Endothelial cell of umbilical vein (primary cell): ENCODE data around the gene DSE. TPM values are rescaled to one million over a fixed set of nuclear protein-coding genes. Genes with fewer than 3 reads are reported as not detected.

Experiments
- BruUV-seq: library from RNA; stranded (reverse); fragments of 400-500 nt; replicated peaks from 2 replicates; lab custom pipeline; 2021; lab: Mats Ljungman, UMichigan
- CTCF ChIA-PET: fragments of 300-600, 350-600 bp; sonication (Branson Sonifier 250); formaldehyde crosslinking; loops from one replicate; lab custom pipeline; 2021; ENCODE audit warnings: antibody characterized with exemption, inconsistent platforms; lab: Charles Lee
- POLR2A ChIA-PET: fragments of 300-600, 350-600 bp; sonication (Branson Sonifier 250); formaldehyde crosslinking; loops from one replicate; lab custom pipeline; 2021; ENCODE audit warnings: antibody characterized with exemption, inconsistent platforms; lab: Charles Lee
- DNase-seq: peaks from one replicate; pipeline ENCODE4 v3.0.0-alpha.2; 2011; ENCODE audit warnings: low read depth, low spot score
- FAIRE-seq: peaks from 2 replicates; lab custom pipeline; 2011; peaks lifted over from hg19 to GRCh38; lab: Jason Lieb, UNC
- H2AFZ ChIP-seq: 2 replicates; pipeline ENCODE4 v1.6.0; 2012; ENCODE audit warnings: low read depth, low read length, control low read depth, inconsistent platforms
- H3K27ac ChIP-seq: 2 replicates; pipeline ENCODE4 v1.5.1; 2011; ENCODE audit warnings: low read depth, mild to moderate bottlenecking, control low read depth, low read length, moderate library complexity; ENCODE audit not compliant: insufficient read depth
- H3K27me3 ChIP-seq, 2 experiments: 2 replicates each; pipeline versions ENCODE4 v1.6.0 to v1.6.1; 2011; ENCODE audit warnings: low read length in 2 of 2, mixed read lengths in 1 of 2; ENCODE audit not compliant: control insufficient read depth in 2 of 2, insufficient read depth in 2 of 2
- H3K36me3 ChIP-seq, 2 experiments: 2 replicates in 1 of 2; 3 replicates in 1 of 2; pipeline ENCODE4 v1.5.1; 2011; ENCODE audit warnings: low read length in 2 of 2, mild to moderate bottlenecking in 1 of 2, moderate library complexity in 1 of 2; ENCODE audit not compliant: control insufficient read depth in 2 of 2, insufficient read depth in 2 of 2; ENCODE audit errors: extremely low read depth in 1 of 2
- H3K4me1 ChIP-seq: 3 replicates; pipeline ENCODE4 v1.5.1; 2011; ENCODE audit warnings: mild to moderate bottlenecking, low read length; ENCODE audit not compliant: control insufficient read depth, insufficient read depth; ENCODE audit errors: extremely low read depth
- H3K4me2 ChIP-seq: 2 replicates; pipeline ENCODE4 v1.6.1; 2011; ENCODE audit warnings: low read length, control low read depth, mixed read lengths; ENCODE audit not compliant: insufficient read depth
- H3K4me3 ChIP-seq, 3 experiments: fragments of 200-600 bp in 1 of 3; sonication (generic), shearing (Covaris generic) in 1 of 3; replicated peaks in 1 of 3; 2 replicates each; pipeline ENCODE4 v1.5.1; 2011 to 2016; ENCODE audit warnings: control low read depth in 3 of 3, low read length in 3 of 3, mild to moderate bottlenecking in 2 of 3, inconsistent platforms in 1 of 3, low read depth in 1 of 3, moderate library complexity in 1 of 3; ENCODE audit not compliant: insufficient read depth in 1 of 3
- H3K79me2 ChIP-seq: 2 replicates; pipeline ENCODE4 v1.6.0; 2012; ENCODE audit warnings: low read length, inconsistent platforms; ENCODE audit not compliant: control insufficient read depth, insufficient read depth
- H3K9ac ChIP-seq: replicated peaks from 2 replicates; pipeline ENCODE3; 2011; ENCODE audit warnings: low read length, control low read depth; ENCODE audit not compliant: insufficient read depth; ENCODE audit errors: extremely low read depth
- H3K9me1 ChIP-seq: replicated peaks from 3 replicates; pipeline ENCODE4 v1.6.0; 2011; ENCODE audit warnings: mild to moderate bottlenecking, low read length; ENCODE audit not compliant: control insufficient read depth, insufficient read depth; ENCODE audit errors: extremely low read depth
- H3K9me3 ChIP-seq: replicated peaks from 2 replicates; pipeline ENCODE4 v1.5.1; 2012; ENCODE audit warnings: low read length, inconsistent platforms; ENCODE audit not compliant: control insufficient read depth, insufficient read depth
- H4K20me1 ChIP-seq: replicated peaks from 2 replicates; pipeline ENCODE3; 2011; ENCODE audit warnings: mild to moderate bottlenecking, low read length; ENCODE audit not compliant: control insufficient read depth, insufficient read depth; ENCODE audit errors: extremely low read depth
- EZH2 ChIP-seq: IDR thresholded peaks from 2 replicates; pipeline ENCODE4 v1.6.1; 2012; ENCODE audit warnings: borderline replicate concordance, low read depth, mild to moderate bottlenecking, moderate library complexity, low read length, inconsistent platforms; ENCODE audit not compliant: severe bottlenecking
- FOS ChIP-seq: IDR thresholded peaks from 2 replicates; pipeline ENCODE4 v1.6.1; 2011; ENCODE audit warnings: mild to moderate bottlenecking, low read length, moderate library complexity, borderline replicate concordance; ENCODE audit not compliant: insufficient read depth
- GATA2 ChIP-seq: IDR thresholded peaks from 2 replicates; pipeline ENCODE4 v1.7.0; 2011; ENCODE audit warnings: low read depth, mild to moderate bottlenecking, moderate library complexity, mixed read lengths, low read length; ENCODE audit not compliant: insufficient read length, insufficient read depth
- JUN ChIP-seq: IDR thresholded peaks from 2 replicates; pipeline ENCODE4 v1.6.1; 2011; ENCODE audit warnings: borderline replicate concordance, low read depth; ENCODE audit not compliant: insufficient read length, insufficient read depth
- MAX ChIP-seq: IDR thresholded peaks from 2 replicates; pipeline ENCODE4 v1.6.1; 2011; ENCODE audit not compliant: insufficient read depth, insufficient read length
- MYC ChIP-seq: IDR thresholded peaks from one replicate; pipeline ENCODE4 v1.6.1; 2011; ENCODE audit warnings: mild to moderate bottlenecking, low read depth, low read length
- POLR2A ChIP-seq: IDR thresholded peaks from 2 replicates; pipeline ENCODE4 v1.6.1; 2012; ENCODE audit warnings: low read depth, mild to moderate bottlenecking, control low read depth, low read length
- POLR2AphosphoS5 ChIP-seq: IDR thresholded peaks from 2 replicates; pipeline ENCODE4 v1.6.1; 2012; ENCODE audit warnings: low read depth, mild to moderate bottlenecking, control low read depth, low read length, moderate library complexity; ENCODE audit not compliant: insufficient read depth
- dilution Hi-C: fragments of 300-500 bp; cut with MboI; formaldehyde crosslinking; loops from one replicate; pipeline ENCODE4 v1.15.0; 2019; ENCODE audit warnings: low sequenced_read_pairs; ENCODE audit not compliant: extremely low pct_ligation_motif_present
- intact Hi-C: fragments of 100-400 bp; cut with micrococcal nuclease; formaldehyde crosslinking; loops from one replicate; pipeline ENCODE4 v1.10.0; 2022
- polyA plus RNA-seq, 4 experiments: library from polyadenylated mRNA; depleted of rRNA in 3 of 4; stranded (reverse) in 3 of 4; unstranded in 1 of 4; fragments of >200 nt; gene quantifications; 2 replicates each; pipeline versions ENCODE4 v1.2.1 to v1.2.3, GENCODE V29; 2011 to 2012; ENCODE audit warnings: missing spikeins in 1 of 4
- total RNA-seq: library from RNA; stranded (reverse); gene quantifications from 2 replicates; pipeline ENCODE4 v1.2.3, GENCODE V29; 2021
- TF ChIP-seq, protein P1 (sequence below), 2 donors: IDR thresholded peaks; 1 replicate in 1 of 2; 2 replicates in 1 of 2; pipeline ENCODE4 v1.5.1; 2011; ENCODE audit warnings: low read length in 2 of 2, mild to moderate bottlenecking in 2 of 2, moderate library complexity in 2 of 2, control low read depth in 1 of 2, inconsistent platforms in 1 of 2, low read depth in 1 of 2; ENCODE audit not compliant: insufficient read depth in 1 of 2; ENCODE audit errors: extremely low read depth in 1 of 2

The DSE gene
- total and polyA plus RNA-seq, 2 donors (not counting 3 experiments of a cell fraction or from before 2014, with no cell fraction given): 12.0 to 25.0 TPM

DNA sequence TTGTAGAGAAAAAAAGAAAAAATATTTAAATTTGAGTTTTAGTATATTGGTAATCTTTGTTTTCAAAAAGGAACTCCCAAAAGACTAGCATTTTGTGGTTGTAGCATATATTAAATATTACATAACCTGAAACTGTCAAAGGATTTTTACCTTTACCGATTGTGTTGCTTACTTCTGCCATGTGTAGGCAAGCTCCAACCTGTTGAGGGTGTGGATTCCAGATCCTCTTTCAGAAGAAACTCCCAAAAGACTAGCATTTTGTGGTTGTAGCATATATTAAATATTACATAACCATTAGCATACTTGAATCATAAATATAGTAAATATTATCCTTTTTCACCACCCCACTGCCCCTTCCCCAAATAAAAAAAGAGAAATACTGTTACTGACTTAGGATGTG, 3.2 kb downstream of the DSE start:
- Histone ChIP-seq H3K4me3 (no peak overlapping the region), H3K9me1 (no peaks in the 10 kb centered on the region), H3K4me2 (no peak overlapping the region), H2AFZ (no peak overlapping the region), H4K20me1 (no peaks in the 10 kb centered on the region), H3K9me3 (no peaks in the 10 kb centered on the region), H3K27me3 (no peaks in the 10 kb centered on the region), H3K27ac (no peak overlapping the region), H3K4me1 (peaks cover 6% of the 10 kb centered on the region), H3K36me3 (no peaks in the 10 kb centered on the region), H3K79me2 (no peaks in the 10 kb centered on the region), H3K9ac (no peak overlapping the region)
- dilution Hi-C loops (no loop called here), intact Hi-C loops (loop anchor here (5.0 kb wide), 3 partner anchors 87 to 198 kb away; partner anchors contain the start of genes CALHM5 and RWDD1)
- no TSS peak for BruUV-seq
- POLR2A ChIA-PET: no interaction called here
- CTCF ChIA-PET: interaction anchor here (0.6 to 2.3 kb wide), 2 partner anchors 28 to 86 kb away, joined by 3 to 7 read pairs; no protein-coding TSS in a partner anchor
- DNase-seq: no peak
- FAIRE-seq: no peak
- no peak for TF ChIP-seq MAX
- TF ChIP-seq GATA2: no peak
- TF ChIP-seq, protein P1, sequence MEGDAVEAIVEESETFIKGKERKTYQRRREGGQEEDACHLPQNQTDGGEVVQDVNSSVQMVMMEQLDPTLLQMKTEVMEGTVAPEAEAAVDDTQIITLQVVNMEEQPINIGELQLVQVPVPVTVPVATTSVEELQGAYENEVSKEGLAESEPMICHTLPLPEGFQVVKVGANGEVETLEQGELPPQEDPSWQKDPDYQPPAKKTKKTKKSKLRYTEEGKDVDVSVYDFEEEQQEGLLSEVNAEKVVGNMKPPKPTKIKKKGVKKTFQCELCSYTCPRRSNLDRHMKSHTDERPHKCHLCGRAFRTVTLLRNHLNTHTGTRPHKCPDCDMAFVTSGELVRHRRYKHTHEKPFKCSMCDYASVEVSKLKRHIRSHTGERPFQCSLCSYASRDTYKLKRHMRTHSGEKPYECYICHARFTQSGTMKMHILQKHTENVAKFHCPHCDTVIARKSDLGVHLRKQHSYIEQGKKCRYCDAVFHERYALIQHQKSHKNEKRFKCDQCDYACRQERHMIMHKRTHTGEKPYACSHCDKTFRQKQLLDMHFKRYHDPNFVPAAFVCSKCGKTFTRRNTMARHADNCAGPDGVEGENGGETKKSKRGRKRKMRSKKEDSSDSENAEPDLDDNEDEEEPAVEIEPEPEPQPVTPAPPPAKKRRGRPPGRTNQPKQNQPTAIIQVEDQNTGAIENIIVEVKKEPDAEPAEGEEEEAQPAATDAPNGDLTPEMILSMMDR (IDR thresholded peaks at IDR 0.05; ENCODE audit: extremely low read depth in 1 of 2, insufficient read depth in 1 of 2, low read depth in 1 of 2, low read length in 2 of 2): no peak
- TF ChIP-seq EZH2: no peak
- TF ChIP-seq POLR2AphosphoS5: no peak
- no peak for TF ChIP-seq FOS
- no peak for TF ChIP-seq JUN
- no peak for TF ChIP-seq MYC
- TF ChIP-seq POLR2A: no peak
